Measurements from ENCODE around the gene PKP4.

DNA sequence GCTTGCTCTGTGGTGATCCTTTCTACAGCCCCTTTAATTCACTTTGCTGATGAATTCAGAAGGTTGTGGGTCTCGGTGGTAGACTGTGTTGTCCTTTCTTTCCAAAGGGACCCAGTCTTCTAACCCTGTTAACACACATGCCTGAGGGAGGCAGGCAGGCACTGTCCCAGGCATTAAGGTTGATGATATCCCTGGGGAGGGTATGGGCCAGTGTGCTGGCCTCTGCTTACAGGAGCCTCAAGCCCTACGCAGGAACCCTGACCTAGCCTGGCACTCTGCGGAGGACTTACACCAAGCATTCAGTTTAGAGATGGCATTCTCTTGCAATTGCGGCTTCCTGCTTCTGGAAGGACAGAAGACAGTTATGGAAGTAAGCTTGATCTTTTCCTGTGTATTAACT lies 102.5 kb downstream of the PKP4 start:
- TF ChIP-seq, protein P1, sequence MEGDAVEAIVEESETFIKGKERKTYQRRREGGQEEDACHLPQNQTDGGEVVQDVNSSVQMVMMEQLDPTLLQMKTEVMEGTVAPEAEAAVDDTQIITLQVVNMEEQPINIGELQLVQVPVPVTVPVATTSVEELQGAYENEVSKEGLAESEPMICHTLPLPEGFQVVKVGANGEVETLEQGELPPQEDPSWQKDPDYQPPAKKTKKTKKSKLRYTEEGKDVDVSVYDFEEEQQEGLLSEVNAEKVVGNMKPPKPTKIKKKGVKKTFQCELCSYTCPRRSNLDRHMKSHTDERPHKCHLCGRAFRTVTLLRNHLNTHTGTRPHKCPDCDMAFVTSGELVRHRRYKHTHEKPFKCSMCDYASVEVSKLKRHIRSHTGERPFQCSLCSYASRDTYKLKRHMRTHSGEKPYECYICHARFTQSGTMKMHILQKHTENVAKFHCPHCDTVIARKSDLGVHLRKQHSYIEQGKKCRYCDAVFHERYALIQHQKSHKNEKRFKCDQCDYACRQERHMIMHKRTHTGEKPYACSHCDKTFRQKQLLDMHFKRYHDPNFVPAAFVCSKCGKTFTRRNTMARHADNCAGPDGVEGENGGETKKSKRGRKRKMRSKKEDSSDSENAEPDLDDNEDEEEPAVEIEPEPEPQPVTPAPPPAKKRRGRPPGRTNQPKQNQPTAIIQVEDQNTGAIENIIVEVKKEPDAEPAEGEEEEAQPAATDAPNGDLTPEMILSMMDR (IDR thresholded peaks at IDR 0.05), result no peak
- no peak for TF ChIP-seq POLR2A (IDR thresholded peaks at IDR 0.05)
